Muscle layer of colon (tissue), 2 donors: ENCODE results near the gene COPS2.

ENCODE experiments used
- H3K27ac ChIP-seq: one replicate; pipeline ENCODE4 v1.7.0; 2013; ENCODE audit warnings: low read depth, mild to moderate bottlenecking, low read length, moderate library complexity
- H3K27me3 ChIP-seq, 2 donors: one replicate each; pipeline ENCODE4 v1.7.0; 2013; ENCODE audit warnings: low read length in 2 of 2, mild to moderate bottlenecking in 2 of 2; ENCODE audit not compliant: insufficient read depth in 2 of 2, control insufficient read depth in 1 of 2
- H3K36me3 ChIP-seq: one replicate; pipeline ENCODE4 v1.7.0; 2013; ENCODE audit warnings: mild to moderate bottlenecking, low read length; ENCODE audit not compliant: insufficient read depth
- H3K4me1 ChIP-seq: one replicate; pipeline ENCODE4 v1.7.0; 2013; ENCODE audit warnings: mild to moderate bottlenecking, low read length; ENCODE audit not compliant: insufficient read depth
- H3K4me3 ChIP-seq, 2 donors: one replicate each; pipeline ENCODE4 v1.7.0; 2013; ENCODE audit warnings: low read length in 2 of 2, low read depth in 1 of 2, mild to moderate bottlenecking in 1 of 2, moderate library complexity in 1 of 2
- H3K9ac ChIP-seq: one replicate; pipeline ENCODE4 v1.7.0; 2013; ENCODE audit warnings: low read length
- H3K9me3 ChIP-seq: one replicate; pipeline ENCODE4 v1.7.0; 2013; ENCODE audit warnings: mild to moderate bottlenecking, low read length
- donor health status: abdominal sarcoma.
- donor health status: Adenocarcinoma of cecum.

COPS2 gene

GRCh38 chr15:49154359-49154758 lies 1.0 kb downstream of the COPS2 start:
- peak overlapping the region; percentile 85 to 91 for H3K4me3 ChIP-seq
- no peaks in the 10 kb centered on the region for H3K36me3 ChIP-seq
- peak overlapping the region; percentile 97 for H3K9ac ChIP-seq
- H3K27ac ChIP-seq, result no peak overlapping the region
- H3K27me3 ChIP-seq, result no peaks in the 10 kb centered on the region
- H3K4me1 ChIP-seq, result peaks cover 7% of the 10 kb centered on the region
- H3K9me3 ChIP-seq, result no peaks in the 10 kb centered on the region

DNA sequence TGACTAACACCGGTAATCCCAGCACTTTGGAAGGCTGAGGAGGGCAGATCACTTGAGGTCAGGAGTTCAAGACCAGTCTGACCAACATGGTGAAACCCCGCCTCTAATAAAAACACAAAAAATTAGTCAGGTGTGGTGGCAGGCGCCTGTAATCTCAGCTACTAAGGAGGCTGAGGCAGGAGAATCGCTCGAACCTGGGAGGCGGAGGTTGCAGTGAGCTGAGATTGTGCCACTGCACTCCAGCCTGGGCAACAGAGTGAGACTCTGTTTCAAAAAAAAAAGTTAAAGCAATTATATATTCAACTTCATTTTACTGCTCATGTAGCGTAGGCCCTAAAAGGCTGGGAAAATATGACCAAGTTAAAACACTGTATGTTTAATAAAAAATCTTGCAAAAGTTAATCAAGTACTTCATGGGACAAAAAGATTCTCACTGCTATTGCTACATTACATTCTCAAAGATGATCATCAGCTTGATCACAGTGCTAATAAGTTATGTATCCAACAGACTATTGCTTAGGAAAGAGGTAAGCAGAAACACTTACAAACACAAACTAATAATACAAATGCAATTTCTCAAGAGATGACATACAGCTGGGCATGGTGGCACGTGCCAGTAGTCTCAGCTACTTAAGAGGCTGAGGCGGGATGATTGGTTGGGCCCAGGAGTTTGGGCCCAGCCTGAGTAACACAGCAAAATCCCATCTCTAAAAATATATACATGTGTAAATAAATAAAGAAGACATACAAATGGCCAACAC lies 2.7 kb downstream of the COPS2 start:
- Histone ChIP-seq H3K4me1 (peaks cover 15% of the 10 kb centered on the region), H3K36me3 (no peaks in the 10 kb centered on the region)

DNA sequence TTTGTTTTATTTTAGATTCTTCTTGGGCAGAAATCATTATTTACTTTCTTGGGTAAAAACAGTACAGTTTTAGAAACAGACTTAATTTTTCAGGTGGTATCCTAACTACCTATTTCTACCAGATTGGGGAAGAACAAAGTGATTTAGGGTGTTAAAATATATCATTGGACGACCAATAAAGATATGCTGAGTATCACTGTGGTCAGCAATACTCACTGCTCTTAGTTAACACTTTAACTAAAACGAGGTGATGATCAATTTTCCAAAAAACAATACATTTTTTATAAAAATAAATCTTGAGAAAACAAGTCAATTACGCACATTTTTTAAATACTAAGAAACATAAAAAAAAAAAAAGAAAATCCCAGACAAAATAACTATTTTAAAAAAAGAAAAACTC lies 3.6 kb downstream of the COPS2 start:
- Histone ChIP-seq H3K27me3 (no peaks in the 10 kb centered on the region), H3K4me1 (peaks cover 15% of the 10 kb centered on the region), H3K9ac (no peak overlapping the region), H3K9me3 (no peaks in the 10 kb centered on the region), H3K27ac (no peak overlapping the region), H3K36me3 (no peaks in the 10 kb centered on the region), H3K4me3 (no peak overlapping the region)

More for the DNA sequence above, 2.7 kb downstream of the COPS2 start:
- Histone ChIP-seq H3K9me3 (no peaks in the 10 kb centered on the region), H3K27ac (no peak overlapping the region), H3K9ac (no peak overlapping the region), H3K27me3 (no peaks in the 10 kb centered on the region), H3K4me3 (no peak overlapping the region)

DNA sequence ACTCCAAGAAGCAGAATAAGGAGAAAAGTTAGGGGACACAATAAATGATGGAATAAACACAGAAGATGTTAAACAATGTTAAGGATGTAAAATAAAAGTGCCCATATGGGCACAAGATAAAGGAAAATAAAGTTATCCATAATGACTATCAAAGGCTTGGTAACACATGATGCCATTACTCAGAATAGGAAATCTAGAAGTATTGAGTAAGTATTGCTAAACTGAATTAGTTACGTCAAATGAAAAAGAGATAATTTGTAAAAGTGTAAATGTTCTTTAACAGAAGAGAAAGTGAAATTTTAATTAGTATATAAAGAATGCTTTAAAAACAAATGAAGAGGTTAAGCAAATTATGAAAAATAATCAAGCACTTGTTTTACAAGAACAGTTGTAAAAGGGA lies 6.7 kb downstream of the COPS2 start:
- peaks cover 2% of the 10 kb centered on the region for H3K36me3 ChIP-seq
- no peak overlapping the region for H3K9ac ChIP-seq
- H3K9me3 ChIP-seq, result no peaks in the 10 kb centered on the region
- H3K4me3 ChIP-seq, result no peak overlapping the region
- H3K27me3 ChIP-seq, result no peaks in the 10 kb centered on the region
- H3K27ac ChIP-seq, result no peak overlapping the region
- H3K4me1 ChIP-seq, result peaks cover 15% of the 10 kb centered on the region

- Histone ChIP-seq H3K4me3 (no peak overlapping the region), H3K9ac (no peak overlapping the region), H3K27me3 (no peaks in the 10 kb centered on the region), H3K4me1 (peaks cover 15% of the 10 kb centered on the region), H3K9me3 (no peaks in the 10 kb centered on the region), H3K36me3 (peaks cover 5% of the 10 kb centered on the region), H3K27ac (no peak overlapping the region)
Measured at GRCh38 chr15:49148298-49148697, 7.1 kb downstream of the COPS2 start.

- no peak overlapping the region for H3K27ac ChIP-seq
Measured at GRCh38 chr15:49145651-49146609, 9.5 kb downstream of the COPS2 start.

GRCh38 chr15:49137861-49138260 lies 17.5 kb downstream of the COPS2 start:
- no peaks in the 10 kb centered on the region for H3K9me3 ChIP-seq
- no peaks in the 10 kb centered on the region for H3K27me3 ChIP-seq
- H3K27ac ChIP-seq, result no peak overlapping the region
- H3K4me1 ChIP-seq, result no peaks in the 10 kb centered on the region
- H3K36me3 ChIP-seq, result peaks cover 71% of the 10 kb centered on the region
- no peak overlapping the region for H3K4me3 ChIP-seq
- no peak overlapping the region for H3K9ac ChIP-seq

More at GRCh38 chr15:49145651-49146609, 9.5 kb downstream of the COPS2 start:
- Histone ChIP-seq H3K27me3 (no peaks in the 10 kb centered on the region), H3K9ac (no peak overlapping the region), H3K9me3 (no peaks in the 10 kb centered on the region), H3K4me3 (no peak overlapping the region), H3K4me1 (peaks cover 15% of the 10 kb centered on the region), H3K36me3 (peaks cover 25% of the 10 kb centered on the region)

DNA sequence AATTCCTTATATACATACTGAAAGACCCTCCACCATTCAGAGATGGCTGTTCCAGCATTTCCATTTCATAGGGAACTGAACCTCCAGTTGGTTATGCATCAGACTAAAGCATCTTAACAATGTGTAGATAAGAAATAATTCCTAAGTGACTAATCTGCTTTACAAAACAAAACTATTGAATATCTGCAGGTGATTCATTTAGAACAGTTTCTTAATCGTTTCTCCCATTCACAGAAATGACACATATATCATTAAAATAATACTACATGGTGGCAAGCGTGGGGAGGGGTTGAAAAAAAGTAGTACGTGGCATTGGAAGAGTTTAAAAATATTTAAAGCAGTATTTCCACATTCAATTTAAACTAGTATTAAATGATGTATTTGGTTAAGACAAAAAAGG lies 19.5 kb downstream of the COPS2 start:
- H3K9ac ChIP-seq, result no peak overlapping the region
- no peak overlapping the region for H3K4me3 ChIP-seq
- no peaks in the 10 kb centered on the region for H3K4me1 ChIP-seq
- H3K36me3 ChIP-seq, result peaks cover 64% of the 10 kb centered on the region
- H3K27ac ChIP-seq, result no peak overlapping the region
- no peaks in the 10 kb centered on the region for H3K27me3 ChIP-seq
- no peaks in the 10 kb centered on the region for H3K9me3 ChIP-seq

DNA sequence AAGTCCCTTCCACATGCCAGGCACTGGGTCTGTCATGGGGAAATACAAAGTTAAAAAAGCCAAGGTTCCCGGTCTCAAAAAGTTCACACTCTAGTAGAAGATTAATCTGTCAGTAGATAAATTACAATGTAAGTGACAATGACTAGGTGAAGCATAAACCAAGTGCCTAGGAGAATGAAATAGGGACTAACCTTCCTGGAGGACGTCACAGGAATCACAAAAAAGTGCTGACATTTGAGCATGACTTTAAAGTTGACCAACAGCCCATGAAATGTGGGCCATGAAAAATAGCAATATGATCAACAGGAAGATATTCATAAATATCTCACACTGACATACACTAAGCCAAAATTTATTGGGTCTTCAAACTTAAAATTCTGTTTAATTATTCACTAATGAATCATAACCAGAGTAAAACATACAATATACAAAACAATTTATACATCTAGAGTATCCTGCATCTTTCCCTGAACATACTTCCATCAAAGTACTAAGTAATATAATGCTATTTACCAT lies 20.0 kb downstream of the COPS2 start:
- H3K27me3 ChIP-seq, result no peaks in the 10 kb centered on the region
- H3K36me3 ChIP-seq, result peaks cover 62% of the 10 kb centered on the region
- H3K27ac ChIP-seq, result no peak overlapping the region

DNA sequence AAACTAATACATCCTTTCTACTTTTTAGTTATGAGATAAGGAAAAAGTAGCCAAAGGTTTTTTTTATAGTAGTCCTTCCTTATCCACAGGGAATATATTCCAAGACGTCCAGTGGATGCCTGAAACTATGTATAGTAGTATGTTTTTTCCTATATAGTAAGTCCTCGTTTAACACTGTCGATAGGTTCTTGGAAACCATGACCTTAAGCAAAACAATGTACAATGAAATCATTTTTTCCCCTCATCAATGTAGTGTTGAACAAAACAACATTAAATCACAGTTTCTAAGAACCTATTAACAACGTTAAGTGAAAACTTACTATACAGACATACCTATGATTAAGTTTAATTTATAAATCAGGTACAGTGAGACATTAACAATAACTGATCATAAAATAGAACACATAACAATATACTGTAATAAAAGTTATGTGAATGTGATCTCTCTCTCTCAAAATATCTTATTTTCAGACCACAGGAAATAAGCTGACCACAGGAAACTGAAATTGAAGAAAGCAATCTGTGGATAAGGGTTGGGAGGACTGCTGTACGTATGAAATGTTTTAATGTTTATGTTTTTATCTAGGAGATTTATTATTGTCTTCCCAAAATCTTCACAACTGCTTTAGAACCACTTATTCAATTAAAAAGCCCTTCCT lies 20.6 kb downstream of the COPS2 start:
- Histone ChIP-seq H3K27ac (no peak overlapping the region), H3K4me3 (no peak overlapping the region), H3K4me1 (no peaks in the 10 kb centered on the region), H3K9ac (no peak overlapping the region), H3K27me3 (no peaks in the 10 kb centered on the region), H3K9me3 (no peaks in the 10 kb centered on the region), H3K36me3 (peaks cover 68% of the 10 kb centered on the region)

More for the DNA sequence above, 20.0 kb downstream of the COPS2 start:
- H3K4me1 ChIP-seq, result no peaks in the 10 kb centered on the region
- H3K9me3 ChIP-seq, result no peaks in the 10 kb centered on the region
- H3K4me3 ChIP-seq, result no peak overlapping the region
- no peak overlapping the region for H3K9ac ChIP-seq

DNA sequence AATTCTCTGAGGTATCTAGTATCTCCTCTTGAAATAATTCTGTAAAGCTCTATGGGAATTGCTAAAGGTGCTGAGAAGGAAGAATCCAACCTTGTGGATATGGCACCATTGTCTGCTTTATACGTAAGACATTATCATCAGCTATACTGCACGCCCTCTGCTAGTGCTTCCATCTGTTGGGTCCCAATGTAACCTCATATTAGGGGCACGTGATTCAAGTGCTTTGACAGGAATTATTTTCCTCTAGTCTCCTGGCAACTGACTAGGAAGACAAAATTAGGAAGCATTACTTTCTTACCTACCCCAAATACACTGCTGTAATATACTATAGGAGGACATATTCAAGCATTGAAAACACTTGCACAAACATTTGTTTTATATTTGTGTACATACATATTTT lies 24.0 kb downstream of the COPS2 start:
- no peaks in the 10 kb centered on the region for H3K27me3 ChIP-seq
- peaks cover 65% of the 10 kb centered on the region for H3K36me3 ChIP-seq
- H3K9me3 ChIP-seq, result no peaks in the 10 kb centered on the region
- no peak overlapping the region for H3K4me3 ChIP-seq
- H3K27ac ChIP-seq, result no peak overlapping the region
- H3K4me1 ChIP-seq, result no peaks in the 10 kb centered on the region
- H3K9ac ChIP-seq, result no peak overlapping the region
